ENCODE results near the gene SENP8. TPM values are rescaled to one million over a fixed set of nuclear protein-coding genes. Genes with fewer than 3 reads are reported as not detected.

The SENP8 gene
- total and polyA plus RNA-seq, 2 of the 4 experiments (the other 2 are of a cell fraction): 1.6 to 2.9 TPM

- Histone ChIP-seq H3K36me3 (ENCODE audit: control insufficient read depth, insufficient read depth, low read length) (no peaks in the 10 kb centered on the region), H3K4me1 (ENCODE audit: control insufficient read depth, insufficient read depth, low read length) (no peaks in the 10 kb centered on the region), H2AFZ (replicated peaks; ENCODE audit: low read length, poor library complexity) (no peak overlapping the region), H4K91ac (ENCODE audit: insufficient read depth, low read depth, low read length) (no peak overlapping the region), H3K4me3 (ENCODE audit: insufficient read depth, low read depth, low read length) (no peak overlapping the region), H2AK9ac (replicated peaks; ENCODE audit: low read depth, low read length, poor library complexity) (no peak overlapping the region), H3K79me1 (ENCODE audit: low read depth in 1 of 2, low read length in 2 of 2) (peaks cover 17 to 42% of the 10 kb centered on the region in 2 experiments), H3K18ac (ENCODE audit: low read depth, low read length) (no peak overlapping the region), H3K56ac (ENCODE audit: extremely low read depth, insufficient read depth, low read length) (no peak overlapping the region), H2AK5ac (ENCODE audit: low read depth, low read length) (no peak overlapping the region), H4K5ac (ENCODE audit: low read depth, low read length) (no peak overlapping the region), H4K8ac (ENCODE audit: low read depth in 2 of 2, low read length in 2 of 2) (no peak overlapping the region), H4K20me1 (ENCODE audit: insufficient read depth, low read length) (peaks cover 19% of the 10 kb centered on the region), H2BK15ac (ENCODE audit: low read depth, low read length) (no peak overlapping the region), H2BK5ac (ENCODE audit: low read depth, low read length, poor library complexity, severe bottlenecking) (no peak overlapping the region), H3K9ac (ENCODE audit: low read depth, low read length) (no peak overlapping the region), H3K4ac (ENCODE audit: low read depth, low read length) (no peak overlapping the region), H3K27me3 (ENCODE audit: control insufficient read depth, insufficient read depth, low read length) (no peaks in the 10 kb centered on the region), H3K9me1 (ENCODE audit: insufficient read depth, low read length) (no peaks in the 10 kb centered on the region; the same call in none of the 2 replicates), H2BK120ac (ENCODE audit: low read depth, low read length) (no peak overlapping the region), H3K27ac (ENCODE audit: insufficient read depth, low read length) (no peak overlapping the region), H2BK20ac (ENCODE audit: low read depth, low read length) (no peak overlapping the region), H3K14ac (replicated peaks; ENCODE audit: low read depth, low read length) (no peak overlapping the region), H3K4me2 (ENCODE audit: low read depth, low read length) (no peak overlapping the region), H3K9me3 (ENCODE audit: control insufficient read depth, insufficient read depth, low read length) (no peaks in the 10 kb centered on the region), H3K23ac (ENCODE audit: low read depth, low read length) (no peak overlapping the region)
- WGBS, 2 experiments (ENCODE audit: extremely low coverage in 2 of 2, insufficient read length in 1 of 2): no CpG with 5 or more reads among the region's 1 CpG
- in situ Hi-C loops (cut with MboI; ENCODE audit: low sequenced_read_pairs) (no loop called here), dilution Hi-C loops (cut with HindIII; ENCODE audit: low sequenced_read_pairs, unreplicated experiment) (no loop called here), intact Hi-C loops (cut with micrococcal nuclease) (no loop called here)
- ChIA-PET CTCF (no interaction called here), POLR2A (ENCODE audit: unreplicated experiment) (no interaction called here)
- DNase-seq (no peak), ATAC-seq (ENCODE audit: low read depth) (no peak)
- TF ChIP-seq RFX5 (IDR thresholded peaks at IDR 0.05; ENCODE audit: low read depth, low read length): no peak
- TF ChIP-seq NFE2L2 (IDR thresholded peaks at IDR 0.05; ENCODE audit: low read depth, low read length): no peak
- no peak for TF ChIP-seq CEBPB (IDR thresholded peaks at IDR 0.05; ENCODE audit: low read depth, low read length)
- TF ChIP-seq USF2 (IDR thresholded peaks at IDR 0.05; ENCODE audit: low read depth, low read length): no peak
- no peak for TF ChIP-seq MAFK (IDR thresholded peaks at IDR 0.05; ENCODE audit: low read depth, low read length)
- TF ChIP-seq CHD1 (IDR thresholded peaks at IDR 0.05; ENCODE audit: low read depth, low read length): no peak
- no peak for TF ChIP-seq RAD21 (IDR thresholded peaks at IDR 0.05; ENCODE audit: low read length)
- no peak for TF ChIP-seq MAZ (IDR thresholded peaks at IDR 0.05; ENCODE audit: borderline replicate concordance, low read depth, low read length)
- TF ChIP-seq SMC3 (IDR thresholded peaks at IDR 0.05; ENCODE audit: low read depth, low read length): no peak
- no peak for TF ChIP-seq MXI1 (IDR thresholded peaks at IDR 0.05; ENCODE audit: borderline replicate concordance, low read depth, low read length)
- TF ChIP-seq FOS (IDR thresholded peaks at IDR 0.05; ENCODE audit: low read depth, low read length): no peak
- no peak for TF ChIP-seq BHLHE40 (IDR thresholded peaks at IDR 0.05; ENCODE audit: low read depth, low read length)
- TF ChIP-seq ELK1 (IDR thresholded peaks at IDR 0.05; ENCODE audit: borderline replicate concordance, low read depth, low read length): no peak
- TF ChIP-seq CTCF (conservative IDR thresholded peaks at IDR 0.05; ENCODE audit: low read depth, low read length): no peak
- TF ChIP-seq RCOR1 (IDR thresholded peaks at IDR 0.05; ENCODE audit: insufficient replicate concordance, low read length): no peak
- TF ChIP-seq POLR2A (IDR thresholded peaks at IDR 0.05; ENCODE audit: low read depth, low read length): no peak
- no TSS peak for BruUV-seq (replicated peaks)
Observed at GRCh38 chr15:72096796-72097195, 21.4 kb upstream of the SENP8 start.

Data from IMR-90 (cell line).